Heart right ventricle (tissue), 16 donors: ENCODE measurements around the gene NCCRP1. TPM values are rescaled to one million over a fixed set of nuclear protein-coding genes. Genes with fewer than 3 reads are reported as not detected.

Experiments used
- ATAC-seq, 8 donors: fragments of 200-7000 bp; cut with Tn5 transposase; one replicate each; pipeline ENCODE4 v1.9.1; 2020; ENCODE audit warnings: mild to moderate bottlenecking in 8 of 8, moderate library complexity in 8 of 8, moderate number of reproducible peaks in 1 of 8
- DNase-seq, 2 donors: peaks; one replicate each; pipeline ENCODE4 v3.0.0-alpha.2; 2020
- H3K27ac ChIP-seq, 10 donors: fragments of 200-600 bp; sonication (generic) in 2 of 10; one replicate each; pipeline versions ENCODE4 v1.5.0 to v1.8.0; 2020 to 2022; ENCODE audit warnings: mild to moderate bottlenecking in 3 of 10
- H3K27me3 ChIP-seq, 7 donors: fragments of 200-600 bp; one replicate each; pipeline ENCODE4 v1.8.0; 2021 to 2022; ENCODE audit warnings: mild to moderate bottlenecking in 2 of 7
- H3K36me3 ChIP-seq, 9 donors: fragments of 200-600 bp; sonication (generic) in 1 of 9; one replicate each; pipeline versions ENCODE4 v1.5.0 to v1.8.0; 2020 to 2022; ENCODE audit warnings: mild to moderate bottlenecking in 2 of 9
- H3K4me1 ChIP-seq, 9 donors: fragments of 200-600 bp; sonication (generic) in 1 of 9; one replicate each; pipeline versions ENCODE4 v1.5.0 to v1.8.0; 2020 to 2022; ENCODE audit warnings: mild to moderate bottlenecking in 4 of 9
- H3K4me3 ChIP-seq, 10 donors: fragments of 200-600 bp; sonication (generic) in 2 of 10; one replicate each; pipeline versions ENCODE4 v1.5.0 to v1.8.0; 2020 to 2022; ENCODE audit warnings: mild to moderate bottlenecking in 7 of 10, moderate library complexity in 2 of 10
- H3K9me3 ChIP-seq, 11 donors: fragments of 200-600 bp in 10 of 11; sonication (generic) in 2 of 11; one replicate each; pipeline versions ENCODE4 v1.5.0 to v1.8.0; 2013 to 2022; ENCODE audit warnings: mild to moderate bottlenecking in 2 of 11, control low read depth in 1 of 11, moderate library complexity in 1 of 11
- WGBS, 2 donors: extraction: QIAGEN DNeasy Blood & Tissue Kit; methylation state at CpG; one replicate each; pipeline ENCODE4 v1.1.7; 2013; ENCODE audit warnings: inconsistent platforms in 1 of 2; 5-methylcytosine and 5-hydroxymethylcytosine counted together
- intact Hi-C, 10 donors: fragments of 100-400 bp; cut with DNase I; formaldehyde crosslinking; loops; one replicate each; pipeline versions ENCODE4 v1.11.1 to v1.14.2; 2022
- polyA plus RNA-seq, 2 donors: library from polyadenylated mRNA; stranded (reverse); fragments of 200-250 nt; gene quantifications; one replicate each; pipeline ENCODE4 v1.2.3, GENCODE V29; 2013
- total RNA-seq, 10 donors: library from RNA; stranded (reverse); fragmentation: NEBNext Ultra II Directional in 3 of 10; extraction: Animal tissue kit (Norgen Biotek cat#: 25700) in 3 of 10; gene quantifications; one replicate each; pipeline versions ENCODE4 v1.2.1 to v1.2.4, GENCODE V29; 2021 to 2023
- TF ChIP-seq, protein P1 (sequence below), 9 donors: fragments of 200-600 bp; sonication (generic) in 2 of 9; IDR thresholded peaks; one replicate each; pipeline versions ENCODE4 v1.5.0 to v1.8.0; 2021 to 2022; ENCODE audit warnings: antibody characterized with exemption in 9 of 9, mild to moderate bottlenecking in 5 of 9, moderate library complexity in 1 of 9
- donor health status: Arrhythmogenic right ventricular cardiomyopathy.
- donor health status: ischemic (EF 13 %, LVEDD 7.1; RV severe dilation, severe dysfunction).
- donor health status: healthy with polysubstance abuse.
- donor health status: DM: no; HTN: yes; CAD: no.
- donor health status: DM: no; HTN: no; CAD: no.
- donor health status: ischemic (EF 25% LVEDD 6.9; RV normal size, moderate dysfunction).
- donor health status: ischemic (EF 25% LVEDD 5.7; RV mildly dilated, moderate dysfunction).
- donor health status: healthy.
- donor health status: DM: yes; HTN: yes; CAD: no.
- donor health status: Ischemic cardiomyopathy.
- donor health status: ischemic (EF 35%, LVEDD 5.7; RV mildly dilated, moderate dysfunction).
- donor health status: nonischemic (EF 11% LVEDD 7.7; RV severe dilation, severe dysfunction).
- donor health status: DM: yes; HTN: yes; CAD: no.
- donor health status: PGD.
- donor health status: ischemic (EF 29% LVEDD 5.4; RV normal size, mild dysfunction).
- donor health status: nonischemic (EF 23%, LVEDD 6.1; RV moderate dilation, normal function).

The NCCRP1 gene
- total and polyA plus RNA-seq, 12 donors, result 0.03 TPM; not detected in 11

DNA sequence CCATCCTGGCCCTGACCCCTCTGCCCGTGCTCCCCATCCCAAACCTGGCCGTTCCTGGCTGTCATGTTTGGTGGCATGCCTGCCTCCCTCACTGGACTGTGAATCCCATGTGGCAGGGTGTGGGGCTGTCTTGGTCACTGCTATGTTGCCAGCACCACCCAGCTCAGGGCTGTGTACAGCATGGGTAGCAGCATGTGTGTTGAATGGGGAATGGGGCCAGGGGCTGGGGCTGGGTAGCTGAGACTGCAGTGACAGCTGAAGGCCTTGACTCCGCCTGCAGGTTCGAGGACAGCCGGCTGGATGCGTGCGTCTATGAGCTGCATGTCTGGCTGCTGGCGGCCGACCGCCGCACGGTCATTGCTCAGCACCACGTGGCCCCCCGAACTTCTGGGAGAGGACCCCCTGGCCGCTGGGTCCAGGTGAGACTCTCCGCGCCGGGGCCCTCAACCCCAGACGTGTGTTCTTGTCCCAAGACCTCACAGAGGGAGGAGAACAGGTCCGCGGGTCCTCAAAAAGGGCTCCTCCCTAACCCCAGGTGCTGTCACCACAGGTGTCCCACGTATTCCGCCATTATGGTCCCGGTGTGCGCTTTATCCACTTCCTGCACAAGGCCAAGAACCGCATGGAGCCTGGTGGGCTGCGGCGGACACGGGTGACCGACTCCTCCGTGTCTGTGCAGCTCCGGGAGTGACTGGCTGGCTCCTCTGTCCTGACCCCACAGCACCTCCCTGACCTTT, 3.5 kb downstream of the NCCRP1 start:
- no peak overlapping the region for H3K27ac ChIP-seq
- peaks cover 19 to 100% (median 99%) of the 10 kb centered on the region in 7 donors for H3K27me3 ChIP-seq
- DNase-seq (no peak), ATAC-seq (peak in 1 of 8 donors; percentile 12)
- H3K4me3 ChIP-seq, result no peak overlapping the region
- peaks cover 0 to 5% (median 0%) of the 10 kb centered on the region in 9 donors for H3K4me1 ChIP-seq
- H3K36me3 ChIP-seq, result no peaks in the 10 kb centered on the region
- TF ChIP-seq, protein P1, sequence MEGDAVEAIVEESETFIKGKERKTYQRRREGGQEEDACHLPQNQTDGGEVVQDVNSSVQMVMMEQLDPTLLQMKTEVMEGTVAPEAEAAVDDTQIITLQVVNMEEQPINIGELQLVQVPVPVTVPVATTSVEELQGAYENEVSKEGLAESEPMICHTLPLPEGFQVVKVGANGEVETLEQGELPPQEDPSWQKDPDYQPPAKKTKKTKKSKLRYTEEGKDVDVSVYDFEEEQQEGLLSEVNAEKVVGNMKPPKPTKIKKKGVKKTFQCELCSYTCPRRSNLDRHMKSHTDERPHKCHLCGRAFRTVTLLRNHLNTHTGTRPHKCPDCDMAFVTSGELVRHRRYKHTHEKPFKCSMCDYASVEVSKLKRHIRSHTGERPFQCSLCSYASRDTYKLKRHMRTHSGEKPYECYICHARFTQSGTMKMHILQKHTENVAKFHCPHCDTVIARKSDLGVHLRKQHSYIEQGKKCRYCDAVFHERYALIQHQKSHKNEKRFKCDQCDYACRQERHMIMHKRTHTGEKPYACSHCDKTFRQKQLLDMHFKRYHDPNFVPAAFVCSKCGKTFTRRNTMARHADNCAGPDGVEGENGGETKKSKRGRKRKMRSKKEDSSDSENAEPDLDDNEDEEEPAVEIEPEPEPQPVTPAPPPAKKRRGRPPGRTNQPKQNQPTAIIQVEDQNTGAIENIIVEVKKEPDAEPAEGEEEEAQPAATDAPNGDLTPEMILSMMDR (IDR thresholded peaks at IDR 0.05), result no peak
- intact Hi-C loops, result no loop called here
- no peaks in the 10 kb centered on the region for H3K9me3 ChIP-seq
- WGBS, 2 donors, result 86 to 87% methylated on average over 32 of the region's 32 CpGs

DNA sequence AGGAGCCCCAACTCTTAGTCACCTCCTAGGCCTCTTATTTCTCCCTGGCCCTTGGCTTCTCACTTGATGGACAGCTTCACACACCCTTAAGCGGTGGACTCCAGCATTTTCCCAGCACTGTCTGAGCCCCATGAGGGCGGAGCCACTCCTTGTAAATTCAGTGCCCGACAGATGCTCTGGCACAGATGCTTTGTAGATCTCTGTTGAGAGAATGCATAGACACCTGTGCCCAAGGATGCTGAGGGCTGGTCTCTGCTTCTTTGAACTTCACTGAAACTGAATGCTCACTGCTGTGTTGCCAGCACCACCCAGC, 4.0 kb downstream of the NCCRP1 start:
- TF ChIP-seq, protein P1 (IDR thresholded peaks at IDR 0.05), result no peak
- H3K27me3 ChIP-seq, result peaks cover 19 to 99% (median 99%) of the 10 kb centered on the region in 7 donors
- ATAC-seq (no peak), DNase-seq (no peak)
- intact Hi-C loops, result no loop called here
- WGBS, 2 donors, result 82 to 85% methylated on average over 3 of the region's 3 CpGs
- no peaks in the 10 kb centered on the region for H3K9me3 ChIP-seq
- H3K27ac ChIP-seq, result no peak overlapping the region
- H3K4me3 ChIP-seq, result no peak overlapping the region
- H3K4me1 ChIP-seq, result peaks cover 0 to 5% (median 0%) of the 10 kb centered on the region in 9 donors
- no peaks in the 10 kb centered on the region for H3K36me3 ChIP-seq

DNA sequence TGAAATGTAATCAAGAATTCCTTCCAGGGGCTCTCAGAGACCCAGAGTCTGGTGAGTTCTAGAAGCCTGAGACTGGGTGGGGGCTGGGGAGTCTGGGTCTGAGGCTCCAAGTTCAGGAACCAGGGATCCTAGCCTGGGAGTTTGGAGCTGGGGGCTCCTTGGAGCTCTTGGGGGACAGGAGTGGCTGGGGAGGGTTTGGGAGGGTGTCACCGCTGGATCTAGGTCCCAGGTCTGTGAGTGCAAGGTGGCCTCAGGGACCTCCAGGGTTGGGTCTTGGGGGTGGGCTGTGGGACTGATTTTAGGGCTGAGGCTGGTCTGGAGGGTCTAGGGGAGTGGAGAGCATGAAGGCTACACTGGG, 6.2 kb downstream of the NCCRP1 start:
- Histone ChIP-seq H3K27ac (no peak overlapping the region), H3K9me3 (no peaks in the 10 kb centered on the region), H3K4me3 (no peak overlapping the region), H3K36me3 (no peaks in the 10 kb centered on the region), H3K27me3 (peaks cover 8 to 99% (median 93%) of the 10 kb centered on the region in 7 donors), H3K4me1 (no peaks in the 10 kb centered on the region)
- DNase-seq (no peak), ATAC-seq (no peak)
- TF ChIP-seq, protein P1 (IDR thresholded peaks at IDR 0.05), result no peak
- intact Hi-C loops, result no loop called here
- 80 to 97% methylated on average over 1 of the region's 1 CpG for WGBS, 2 donors

DNA sequence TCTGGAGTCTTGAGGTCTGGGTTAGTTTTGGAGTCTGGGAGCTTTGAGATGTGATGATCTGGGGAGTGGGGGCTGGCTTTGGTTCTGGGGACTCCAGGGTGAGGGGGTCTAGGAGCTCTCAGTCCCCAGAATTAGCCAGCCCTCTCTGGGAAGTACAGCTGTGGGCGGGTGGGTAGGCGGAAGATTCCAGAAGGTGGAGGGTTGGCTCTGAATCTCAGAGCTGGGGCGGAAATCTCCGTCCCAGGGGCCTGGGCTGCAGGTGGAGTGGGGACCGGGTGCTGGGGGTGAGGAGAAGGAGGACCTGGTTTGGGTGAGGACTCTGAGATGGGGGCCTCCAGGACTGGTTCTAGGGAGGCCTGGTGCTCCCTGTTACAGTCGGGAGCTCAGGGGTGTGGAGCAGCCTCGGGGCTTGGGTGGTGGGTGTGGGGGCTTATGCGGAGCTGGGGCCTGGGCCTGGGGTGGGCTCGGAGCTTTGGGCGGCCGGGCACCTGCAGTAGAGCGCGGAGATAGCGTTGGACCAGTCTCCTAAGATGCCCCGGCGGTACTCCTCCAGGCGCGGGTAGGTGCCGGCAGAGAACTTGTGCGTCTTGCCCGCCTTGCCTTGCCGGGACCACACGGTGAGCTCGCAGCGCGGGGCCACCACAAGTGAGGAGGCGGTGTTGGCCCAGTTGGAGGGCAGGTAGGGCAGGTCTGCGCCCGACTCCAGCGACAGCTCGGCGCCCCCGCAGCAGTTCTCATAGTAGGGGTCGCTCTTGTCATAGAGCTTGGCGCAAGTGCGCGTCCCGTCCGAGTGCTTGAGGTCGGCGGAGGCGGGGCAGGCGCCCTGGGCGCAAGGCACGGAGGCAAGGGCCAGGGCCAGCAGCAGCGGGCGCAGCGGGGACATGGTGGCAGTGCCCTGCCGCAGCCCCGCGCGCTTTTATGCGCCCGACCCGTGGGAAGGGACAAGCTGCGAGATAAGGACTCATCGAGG, 6.9 kb downstream of the NCCRP1 start, which contains the start of gene SYCN:
TSS of gene SYCN (minus strand) at position 892 of the 970 bp plus-strand sequence. CDS start at position 883, 9 bp downstream.
- Histone ChIP-seq H3K4me1 (no peaks in the 10 kb centered on the region), H3K36me3 (no peaks in the 10 kb centered on the region), H3K27me3 (peaks cover 8 to 99% (median 91%) of the 10 kb centered on the region in 7 donors), H3K27ac (no peak within 1 kb of the TSS), H3K4me3 (no peak within 1 kb of the TSS), H3K9me3 (no peaks in the 10 kb centered on the region)
- ATAC-seq (no peak), DNase-seq (no peak)
- intact Hi-C loops, result no loop called here
- TF ChIP-seq, protein P1 (IDR thresholded peaks at IDR 0.05), result no peak
- 19 to 20% methylated on average over 57 of the region's 57 CpGs for WGBS, 2 donors
